Measurements from ENCODE around the gene TUBB1.

GRCh38 chr20:59071216-59071615 lies 52.0 kb downstream of the TUBB1 start:
- TF ChIP-seq, protein P1, sequence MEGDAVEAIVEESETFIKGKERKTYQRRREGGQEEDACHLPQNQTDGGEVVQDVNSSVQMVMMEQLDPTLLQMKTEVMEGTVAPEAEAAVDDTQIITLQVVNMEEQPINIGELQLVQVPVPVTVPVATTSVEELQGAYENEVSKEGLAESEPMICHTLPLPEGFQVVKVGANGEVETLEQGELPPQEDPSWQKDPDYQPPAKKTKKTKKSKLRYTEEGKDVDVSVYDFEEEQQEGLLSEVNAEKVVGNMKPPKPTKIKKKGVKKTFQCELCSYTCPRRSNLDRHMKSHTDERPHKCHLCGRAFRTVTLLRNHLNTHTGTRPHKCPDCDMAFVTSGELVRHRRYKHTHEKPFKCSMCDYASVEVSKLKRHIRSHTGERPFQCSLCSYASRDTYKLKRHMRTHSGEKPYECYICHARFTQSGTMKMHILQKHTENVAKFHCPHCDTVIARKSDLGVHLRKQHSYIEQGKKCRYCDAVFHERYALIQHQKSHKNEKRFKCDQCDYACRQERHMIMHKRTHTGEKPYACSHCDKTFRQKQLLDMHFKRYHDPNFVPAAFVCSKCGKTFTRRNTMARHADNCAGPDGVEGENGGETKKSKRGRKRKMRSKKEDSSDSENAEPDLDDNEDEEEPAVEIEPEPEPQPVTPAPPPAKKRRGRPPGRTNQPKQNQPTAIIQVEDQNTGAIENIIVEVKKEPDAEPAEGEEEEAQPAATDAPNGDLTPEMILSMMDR (conservative IDR thresholded peaks at IDR 0.05; ENCODE audit: low read length): no peak
- TF ChIP-seq EZH2phosphoT487 (IDR thresholded peaks at IDR 0.05; ENCODE audit: borderline replicate concordance): no peak

All from Loucy (cell line).